GM12873 (cell line): ENCODE results near the gene YIPF4.

Source experiments
- TF ChIP-seq, protein P1 (sequence below): IDR thresholded peaks from 2 replicates; pipeline ENCODE4 v1.5.1; 2012; ENCODE audit warnings: low read depth, mild to moderate bottlenecking, moderate library complexity, low read length, control low read depth; ENCODE audit not compliant: insufficient read depth; ENCODE audit errors: missing control alignments

YIPF4 gene

DNA sequence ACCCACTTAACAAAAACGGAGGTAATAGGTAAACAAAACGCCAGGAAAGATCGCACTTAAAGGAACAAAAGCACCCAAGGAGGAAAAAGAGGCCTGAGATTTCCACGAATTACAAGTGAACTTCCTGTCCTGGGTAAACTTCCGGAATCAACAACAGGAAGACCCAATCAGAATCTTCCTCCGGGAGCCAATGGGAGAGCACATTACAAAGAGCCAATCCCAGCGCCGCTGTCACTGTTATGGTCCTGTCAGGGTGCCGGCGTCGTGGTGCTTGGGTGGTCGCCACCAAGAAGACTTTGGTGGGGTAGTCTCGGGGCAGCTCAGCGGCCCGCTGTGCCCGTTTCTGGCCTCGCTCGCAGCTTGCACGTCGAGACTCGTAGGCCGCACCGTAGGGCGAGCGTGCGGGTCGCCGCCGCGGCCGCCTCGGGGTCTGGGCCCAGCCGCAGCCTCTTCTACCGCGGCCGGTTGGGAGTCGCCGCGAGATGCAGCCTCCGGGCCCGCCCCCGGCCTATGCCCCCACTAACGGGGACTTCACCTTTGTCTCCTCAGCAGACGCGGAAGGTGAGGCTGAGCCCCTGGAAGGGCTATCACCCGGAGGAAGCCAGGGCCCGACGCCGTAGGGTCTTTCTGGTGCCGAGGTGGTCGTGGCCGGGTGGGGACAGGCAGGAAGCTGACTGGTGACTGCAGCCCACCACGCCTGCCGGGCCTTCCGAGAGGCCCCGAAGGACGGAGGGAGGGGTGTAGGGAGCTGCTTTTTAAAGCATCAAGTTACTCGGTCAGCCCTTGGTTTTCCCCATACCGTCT is at the start of gene YIPF4:
TSS of gene YIPF4 (plus strand) at position 231 of the 804 bp plus-strand sequence. CDS start at position 483, 252 bp downstream.
- TF ChIP-seq, protein P1, sequence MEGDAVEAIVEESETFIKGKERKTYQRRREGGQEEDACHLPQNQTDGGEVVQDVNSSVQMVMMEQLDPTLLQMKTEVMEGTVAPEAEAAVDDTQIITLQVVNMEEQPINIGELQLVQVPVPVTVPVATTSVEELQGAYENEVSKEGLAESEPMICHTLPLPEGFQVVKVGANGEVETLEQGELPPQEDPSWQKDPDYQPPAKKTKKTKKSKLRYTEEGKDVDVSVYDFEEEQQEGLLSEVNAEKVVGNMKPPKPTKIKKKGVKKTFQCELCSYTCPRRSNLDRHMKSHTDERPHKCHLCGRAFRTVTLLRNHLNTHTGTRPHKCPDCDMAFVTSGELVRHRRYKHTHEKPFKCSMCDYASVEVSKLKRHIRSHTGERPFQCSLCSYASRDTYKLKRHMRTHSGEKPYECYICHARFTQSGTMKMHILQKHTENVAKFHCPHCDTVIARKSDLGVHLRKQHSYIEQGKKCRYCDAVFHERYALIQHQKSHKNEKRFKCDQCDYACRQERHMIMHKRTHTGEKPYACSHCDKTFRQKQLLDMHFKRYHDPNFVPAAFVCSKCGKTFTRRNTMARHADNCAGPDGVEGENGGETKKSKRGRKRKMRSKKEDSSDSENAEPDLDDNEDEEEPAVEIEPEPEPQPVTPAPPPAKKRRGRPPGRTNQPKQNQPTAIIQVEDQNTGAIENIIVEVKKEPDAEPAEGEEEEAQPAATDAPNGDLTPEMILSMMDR = no peak

DNA sequence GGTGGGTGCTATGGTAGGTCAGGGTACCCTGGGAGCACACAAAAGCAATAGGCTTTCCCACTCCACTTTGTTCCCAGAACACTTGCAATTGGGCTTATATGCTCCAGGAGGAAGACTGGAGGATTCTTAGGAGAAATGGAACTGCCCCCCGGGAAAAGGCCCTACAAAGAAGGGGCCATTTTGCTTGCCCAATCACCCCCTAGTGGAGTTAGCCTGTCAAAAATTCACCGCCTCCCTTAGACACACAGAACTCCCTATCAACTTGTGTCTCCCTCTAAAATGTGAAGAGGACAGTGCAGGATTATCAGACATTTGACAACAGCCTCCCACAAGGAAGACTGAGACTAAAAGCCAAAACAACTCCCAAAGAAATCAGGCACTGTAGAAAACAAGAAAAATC is 49.5 kb upstream of the YIPF4 start:
- TF ChIP-seq, protein P1 = no peak

DNA sequence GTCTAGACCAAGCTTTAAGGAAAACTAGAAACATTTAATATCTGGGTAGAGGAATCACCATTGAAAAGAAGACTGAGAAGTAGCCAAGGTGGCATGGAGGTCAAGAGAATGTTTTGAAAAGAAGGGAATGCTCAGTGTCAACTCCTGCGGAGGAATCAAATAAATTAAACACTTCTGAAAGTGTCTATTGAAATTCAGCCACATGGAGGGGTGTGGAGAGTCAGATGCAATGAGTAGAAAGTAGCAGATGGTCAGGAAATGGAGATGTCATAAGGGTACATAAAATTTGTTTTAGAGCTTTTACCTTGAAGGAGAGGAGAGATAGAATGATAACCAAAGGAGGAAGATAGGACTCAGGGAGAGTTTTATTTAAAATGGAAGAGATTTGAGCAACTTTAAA is 48.1 kb upstream of the YIPF4 start:
- TF ChIP-seq, protein P1 = no peak

DNA sequence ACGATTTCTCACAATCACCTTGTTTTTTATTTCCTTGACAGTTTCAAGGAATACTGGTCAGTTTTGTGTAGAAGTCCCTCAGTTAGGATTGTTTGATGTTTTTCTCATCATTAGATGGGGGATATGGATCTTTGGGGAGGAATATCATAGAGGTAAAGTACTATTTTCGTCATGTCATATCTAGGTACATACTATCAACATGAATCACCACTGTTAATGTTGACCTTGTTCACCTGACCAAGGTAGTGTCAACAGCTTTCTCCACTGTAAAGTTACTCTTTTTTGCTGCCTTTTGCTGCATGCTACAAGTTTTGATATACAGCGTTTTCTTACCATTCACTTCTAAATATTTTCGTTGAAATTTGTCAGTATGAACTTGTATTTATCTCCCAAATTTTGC is 45.7 kb upstream of the YIPF4 start:
- TF ChIP-seq, protein P1 = no peak

DNA sequence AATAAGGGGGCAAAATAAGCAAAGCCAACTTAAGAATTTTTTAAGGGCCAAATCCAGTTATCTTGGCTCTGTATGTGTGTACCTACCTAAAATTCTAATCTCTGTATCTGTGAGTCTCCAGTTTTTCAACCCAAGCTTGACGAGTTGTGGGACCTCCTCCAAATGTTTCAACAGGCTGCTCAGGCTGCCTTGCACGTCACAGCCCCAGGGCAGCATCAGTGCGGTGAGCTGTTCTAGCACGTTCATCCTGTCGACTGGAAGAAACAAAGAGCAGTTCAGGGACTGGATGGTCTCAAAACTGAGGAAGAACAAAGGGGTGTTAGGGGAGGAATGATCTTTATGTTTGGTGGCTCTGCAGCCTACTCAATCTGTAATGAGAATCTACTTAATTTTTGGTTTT is 42.4 kb upstream of the YIPF4 start:
- TF ChIP-seq, protein P1 = no peak

DNA sequence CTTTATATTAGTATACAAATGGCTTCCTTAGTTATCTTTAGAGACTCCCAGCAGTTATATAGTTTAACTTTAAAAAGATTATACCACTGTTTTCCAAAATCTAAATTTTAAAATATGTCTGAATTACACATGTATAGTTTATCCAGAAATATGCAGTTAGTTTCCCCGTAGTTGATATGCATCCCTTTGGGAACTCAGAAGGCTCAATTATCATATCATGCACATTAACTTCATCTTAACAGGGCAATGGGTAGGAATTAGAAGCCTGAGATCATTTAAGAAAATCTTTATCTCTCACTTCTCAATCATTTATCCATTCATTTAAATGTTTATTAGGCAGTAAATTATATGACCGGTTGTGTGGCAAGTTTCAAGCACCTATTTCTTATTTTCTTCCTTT is 40.2 kb upstream of the YIPF4 start:
- TF ChIP-seq, protein P1 = no peak

DNA sequence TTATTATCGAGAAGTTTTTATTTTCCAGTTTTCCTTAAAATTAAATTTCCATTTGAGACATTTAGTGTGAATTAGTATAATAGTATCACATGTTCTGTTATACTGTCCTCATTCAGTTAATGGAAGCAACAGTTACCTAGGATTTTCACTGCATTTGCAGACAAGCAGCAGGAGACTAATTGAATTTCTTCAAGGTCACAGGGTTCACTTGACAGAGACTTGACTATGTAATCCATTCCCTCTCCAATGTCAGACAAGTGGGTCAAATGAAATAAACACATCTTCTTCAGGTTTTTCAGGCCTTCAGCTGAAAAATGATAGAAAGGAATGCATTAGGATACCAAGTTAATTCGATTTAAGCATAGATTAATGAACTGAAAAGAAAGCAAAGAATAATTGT is 39.7 kb upstream of the YIPF4 start:
- TF ChIP-seq, protein P1 = no peak
